ENCODE results near the gene WDR33.
"Not testable (repeated sequence)": the region's sequence is repeated elsewhere in the genome, so short reads cannot be mapped to it uniquely, and the experiment has no call there.

The WDR33 gene

GRCh38 chr2:127829845-127830246, 18.9 kb upstream of the WDR33 start:
- H3K4me3 ChIP-seq (IDR thresholded peaks at IDR 0.05; ENCODE audit: insufficient read depth, low read depth, low read length) = peak overlapping the region; percentile 56

DNA sequence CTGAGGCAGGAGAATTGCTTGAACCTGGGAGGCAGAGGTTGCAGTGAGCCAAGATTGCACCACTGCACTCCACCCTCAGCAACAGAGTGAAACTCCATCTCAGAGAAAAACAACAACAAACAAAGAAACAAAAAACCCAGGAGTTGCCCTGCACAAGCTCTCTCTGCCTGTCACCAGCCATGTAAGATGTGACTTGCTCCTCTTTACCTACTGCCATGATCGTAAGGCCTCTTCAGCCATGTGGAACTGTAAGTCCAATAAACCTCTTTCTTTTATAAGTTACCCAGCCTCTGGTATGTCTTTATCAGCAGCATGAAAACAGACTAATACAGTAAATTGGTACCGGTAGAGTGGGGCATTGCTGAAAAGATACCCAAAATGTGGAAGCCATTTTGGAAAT, 15.7 kb upstream of the WDR33 start:
- not testable (repeated sequence) for H3K4me3 ChIP-seq (IDR thresholded peaks at IDR 0.05; ENCODE audit: insufficient read depth, low read depth, low read length); H3K36me3 ChIP-seq (ENCODE audit: insufficient read depth); H3K4me2 ChIP-seq; H2AFZ ChIP-seq (ENCODE audit: low read depth); H4K20me1 ChIP-seq (ENCODE audit: insufficient read depth); H3K9ac ChIP-seq; H3K79me2 ChIP-seq (ENCODE audit: insufficient read depth, low read depth); H3K27ac ChIP-seq; H3K27me3 ChIP-seq (ENCODE audit: insufficient read depth, low read depth)
- H3K4me1 ChIP-seq (ENCODE audit: low read depth, poor library complexity, severe bottlenecking) = peaks cover 34% of the 10 kb centered on the region

More at GRCh38 chr2:127829845-127830246, 18.9 kb upstream of the WDR33 start:
- Histone ChIP-seq H3K27me3 (ENCODE audit: insufficient read depth, low read depth) (no peaks in the 10 kb centered on the region), H3K4me1 (ENCODE audit: low read depth, poor library complexity, severe bottlenecking) (peaks cover 52% of the 10 kb centered on the region), H3K36me3 (ENCODE audit: insufficient read depth) (no peaks in the 10 kb centered on the region), H3K4me2 (peak overlapping the region; percentile 90), H2AFZ (ENCODE audit: low read depth) (peak overlapping the region; percentile 55), H3K79me2 (ENCODE audit: insufficient read depth, low read depth) (no peaks in the 10 kb centered on the region), H3K27ac (peak overlapping the region; percentile 97), H3K9ac (peak overlapping the region; percentile 56; the same call in 1 of the 2 replicates), H4K20me1 (ENCODE audit: insufficient read depth) (no peaks in the 10 kb centered on the region)
- no peak for TF ChIP-seq CTCF (conservative IDR thresholded peaks at IDR 0.05; ENCODE audit: low read depth, low read length)

- no peaks in the 10 kb centered on the region for H3K27me3 ChIP-seq (ENCODE audit: insufficient read depth, low read depth)
- no peaks in the 10 kb centered on the region for H3K79me2 ChIP-seq (ENCODE audit: insufficient read depth, low read depth)
- H3K4me1 ChIP-seq (ENCODE audit: low read depth, poor library complexity, severe bottlenecking) = peaks cover 28% of the 10 kb centered on the region
- no peak overlapping the region for H3K27ac ChIP-seq
- no peak overlapping the region for H3K4me2 ChIP-seq
- H3K4me3 ChIP-seq (IDR thresholded peaks at IDR 0.05; ENCODE audit: insufficient read depth, low read depth, low read length) = no peak overlapping the region
- no peak overlapping the region for H3K9ac ChIP-seq
- no peak overlapping the region for H2AFZ ChIP-seq (ENCODE audit: low read depth)
- no peaks in the 10 kb centered on the region for H4K20me1 ChIP-seq (ENCODE audit: insufficient read depth)
- no peaks in the 10 kb centered on the region for H3K36me3 ChIP-seq (ENCODE audit: insufficient read depth)
- TF ChIP-seq CTCF (conservative IDR thresholded peaks at IDR 0.05; ENCODE audit: low read depth, low read length) = no peak
These were observed 15.1 kb upstream of the WDR33 start for GRCh38 chr2:127826047-127826446.

- H3K4me2 ChIP-seq = no peak overlapping the region
- no peaks in the 10 kb centered on the region for H3K79me2 ChIP-seq (ENCODE audit: insufficient read depth, low read depth)
- H3K9ac ChIP-seq = no peak overlapping the region
- no peaks in the 10 kb centered on the region for H3K27me3 ChIP-seq (ENCODE audit: insufficient read depth, low read depth)
- H3K36me3 ChIP-seq (ENCODE audit: insufficient read depth) = no peaks in the 10 kb centered on the region
- TF ChIP-seq CTCF (conservative IDR thresholded peaks at IDR 0.05; ENCODE audit: low read depth, low read length) = no peak
- H4K20me1 ChIP-seq (ENCODE audit: insufficient read depth) = no peaks in the 10 kb centered on the region
- no peak overlapping the region for H3K4me3 ChIP-seq (IDR thresholded peaks at IDR 0.05; ENCODE audit: insufficient read depth, low read depth, low read length)
- H3K4me1 ChIP-seq (ENCODE audit: low read depth, poor library complexity, severe bottlenecking) = no peaks in the 10 kb centered on the region
- no peak overlapping the region for H2AFZ ChIP-seq (ENCODE audit: low read depth)
- no peak overlapping the region for H3K27ac ChIP-seq
These were observed 9.2 kb upstream of the WDR33 start for GRCh38 chr2:127820080-127820668.

DNA sequence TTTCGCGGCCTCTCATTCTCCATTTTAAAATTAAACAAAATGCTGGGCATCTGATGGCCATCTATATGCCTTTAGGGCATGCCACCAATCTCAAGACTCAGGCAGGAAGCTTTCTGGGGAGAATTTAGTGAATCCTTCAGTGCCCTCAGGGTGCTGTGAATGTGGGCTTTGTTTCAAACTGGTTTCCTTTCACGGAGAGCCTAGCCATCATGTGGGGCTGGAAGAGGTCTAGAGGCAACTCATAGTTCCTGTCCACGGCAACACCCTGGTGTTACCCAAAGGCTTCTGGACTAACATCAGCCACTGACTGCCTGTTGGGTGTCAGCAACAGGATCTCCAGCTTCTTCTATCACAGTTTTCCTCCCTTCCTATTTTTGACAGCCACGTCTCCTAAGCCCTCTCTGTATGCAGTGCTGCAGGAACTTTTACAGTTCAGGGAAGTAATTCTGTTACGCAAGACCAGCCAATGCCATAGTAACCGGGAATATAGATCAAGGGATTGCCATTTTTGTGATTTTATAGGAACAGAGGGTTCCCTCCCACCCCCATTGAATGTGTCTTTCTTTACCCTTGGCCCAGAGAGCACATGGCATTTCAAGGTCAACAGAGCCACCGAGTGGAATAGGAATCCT, 7.9 kb upstream of the WDR33 start:
- no peak overlapping the region for H3K27ac ChIP-seq

More for the DNA sequence above, 7.9 kb upstream of the WDR33 start:
- H3K9ac ChIP-seq = no peak overlapping the region
- H3K36me3 ChIP-seq (ENCODE audit: insufficient read depth) = no peaks in the 10 kb centered on the region
- no peak for TF ChIP-seq CTCF (conservative IDR thresholded peaks at IDR 0.05; ENCODE audit: low read depth, low read length)
- H3K4me3 ChIP-seq (IDR thresholded peaks at IDR 0.05; ENCODE audit: insufficient read depth, low read depth, low read length) = no peak overlapping the region
- no peaks in the 10 kb centered on the region for H4K20me1 ChIP-seq (ENCODE audit: insufficient read depth)
- H3K4me2 ChIP-seq = no peak overlapping the region
- no peaks in the 10 kb centered on the region for H3K27me3 ChIP-seq (ENCODE audit: insufficient read depth, low read depth)
- no peaks in the 10 kb centered on the region for H3K79me2 ChIP-seq (ENCODE audit: insufficient read depth, low read depth)
- H3K4me1 ChIP-seq (ENCODE audit: low read depth, poor library complexity, severe bottlenecking) = no peaks in the 10 kb centered on the region
- no peak overlapping the region for H2AFZ ChIP-seq (ENCODE audit: low read depth)
